CD4-positive, CD25-positive, alpha-beta regulatory T cell (primary cell): ENCODE results near the gene TAF11L2. TPM values are rescaled to one million over a fixed set of nuclear protein-coding genes. Genes with fewer than 3 reads are reported as not detected.
"Not testable (repeated sequence)": the region's sequence is repeated elsewhere in the genome, so short reads cannot be mapped to it uniquely, and the experiment has no call there.

Source experiments
- ATAC-seq, 2 donors: fragments of 150-1000 bp; cut with Tn5 transposase; one replicate each; pipeline ENCODE4 v1.10.0; 2021; ENCODE audit warnings: low read depth in 2 of 2, moderate number of reproducible peaks in 2 of 2, moderate library complexity in 1 of 2
- DNase-seq, 3 donors: peaks; one replicate each; pipeline versions ENCODE4 v3.0.0 to v3.0.0-alpha.2; 2012 to 2022; ENCODE audit warnings: mixed read lengths in 1 of 3
- H3K27ac ChIP-seq: one replicate; pipeline ENCODE4 v1.7.0; 2013; ENCODE audit warnings: mild to moderate bottlenecking, low read length; ENCODE audit not compliant: insufficient read depth, poor library complexity, severe bottlenecking
- H3K27me3 ChIP-seq: one replicate; pipeline ENCODE4 v1.7.0; 2013; ENCODE audit warnings: low read length; ENCODE audit not compliant: control insufficient read depth, insufficient read depth
- H3K36me3 ChIP-seq: one replicate; pipeline ENCODE4 v1.7.0; 2013; ENCODE audit warnings: mild to moderate bottlenecking, low read length, moderate library complexity; ENCODE audit not compliant: control insufficient read depth, insufficient read depth
- H3K4me1 ChIP-seq: 2 replicates; pipeline ENCODE4 v1.7.0; 2013; ENCODE audit warnings: mild to moderate bottlenecking, low read length; ENCODE audit not compliant: insufficient read depth, control insufficient read depth, poor library complexity, severe bottlenecking
- H3K4me3 ChIP-seq: one replicate; pipeline ENCODE4 v1.7.0; 2013; ENCODE audit warnings: low read depth, mild to moderate bottlenecking, low read length, moderate library complexity
- H3K9me3 ChIP-seq, 2 experiments: 1 replicate in 1 of 2; 2 replicates in 1 of 2; pipeline ENCODE4 v1.7.0; 2013; ENCODE audit warnings: low read length in 2 of 2, mild to moderate bottlenecking in 1 of 2, moderate library complexity in 1 of 2; ENCODE audit not compliant: control insufficient read depth in 2 of 2
- H3K27ac Mint-ChIP-seq, 3 donors: one replicate each; pipeline ENCODE4 v1.8.0; 2020 to 2022; ENCODE audit warnings: mild to moderate bottlenecking in 3 of 3, mixed read lengths in 3 of 3, moderate library complexity in 2 of 3
- H3K27me3 Mint-ChIP-seq: one replicate; pipeline ENCODE4 v1.8.0; 2022; ENCODE audit warnings: mild to moderate bottlenecking, mixed read lengths
- H3K36me3 Mint-ChIP-seq: one replicate; pipeline ENCODE4 v1.8.0; 2020; ENCODE audit warnings: mixed read lengths
- H3K4me1 Mint-ChIP-seq, 4 donors: one replicate each; pipeline ENCODE4 v1.8.0; 2020 to 2022; ENCODE audit warnings: mixed read lengths in 4 of 4, mild to moderate bottlenecking in 1 of 4
- H3K4me3 Mint-ChIP-seq, 4 donors: one replicate each; pipeline ENCODE4 v1.8.0; 2020 to 2022; ENCODE audit warnings: mild to moderate bottlenecking in 4 of 4, mixed read lengths in 4 of 4, moderate library complexity in 3 of 4
- H3K9me3 Mint-ChIP-seq, 7 donors: one replicate each; pipeline ENCODE4 v1.8.0; 2020 to 2022; ENCODE audit warnings: mixed read lengths in 7 of 7, mild to moderate bottlenecking in 3 of 7, moderate library complexity in 2 of 7
- polyA plus RNA-seq, 4 donors: library from polyadenylated mRNA; unstranded; fragments of 300-500 nt; fragmentation: Illumina TruSeq; gene quantifications; one replicate each; pipeline ENCODE4 v1.2.3, GENCODE V29; 2021
- total RNA-seq: library from RNA; stranded (reverse); gene quantifications from one replicate; pipeline ENCODE4 v1.2.3, GENCODE V29; 2022

Gene TAF11L2
- total RNA-seq (not detected), polyA plus RNA-seq (not detected)

DNA sequence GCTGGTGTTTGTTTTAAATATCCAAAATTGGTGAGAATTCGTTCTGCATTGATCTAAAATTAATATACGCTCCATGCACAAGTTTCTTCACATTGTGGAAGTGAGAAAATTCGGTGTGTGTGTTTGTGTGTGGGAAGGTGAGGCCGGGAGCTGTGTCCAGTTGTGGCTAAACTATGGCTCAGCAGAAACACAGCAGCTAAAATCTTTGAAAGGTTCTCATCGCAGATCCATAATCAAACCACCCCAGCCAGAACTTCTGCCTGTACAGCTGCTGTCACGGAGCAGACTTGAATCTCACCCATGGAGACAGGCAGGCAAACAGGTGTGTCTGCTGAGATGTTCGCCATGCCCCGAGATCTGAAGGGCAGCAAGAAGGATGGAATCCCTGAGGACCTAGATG lies at the start of gene TAF11L2:
TSS of gene TAF11L2 (plus strand) at position 301 of the 400 bp plus-strand sequence.
- not testable (repeated sequence) for H3K27me3 ChIP-seq, ATAC-seq, DNase-seq, H3K4me1 Mint-ChIP-seq, H3K27me3 Mint-ChIP-seq, H3K27ac Mint-ChIP-seq, H3K9me3 ChIP-seq, H3K4me3 Mint-ChIP-seq, H3K36me3 Mint-ChIP-seq, H3K4me3 ChIP-seq, H3K4me1 ChIP-seq, H3K36me3 ChIP-seq, H3K27ac ChIP-seq
- H3K9me3 Mint-ChIP-seq = peaks cover 0 to 14% (median 5%) of the 10 kb centered on the region in 7 donors

GRCh38 chr5:17448877-17449276 lies 49.2 kb upstream of the TAF11L2 start:
- H3K27me3 Mint-ChIP-seq = no peaks in the 10 kb centered on the region
- no peaks in the 10 kb centered on the region for H3K4me1 ChIP-seq
- ATAC-seq = no peak

DNA sequence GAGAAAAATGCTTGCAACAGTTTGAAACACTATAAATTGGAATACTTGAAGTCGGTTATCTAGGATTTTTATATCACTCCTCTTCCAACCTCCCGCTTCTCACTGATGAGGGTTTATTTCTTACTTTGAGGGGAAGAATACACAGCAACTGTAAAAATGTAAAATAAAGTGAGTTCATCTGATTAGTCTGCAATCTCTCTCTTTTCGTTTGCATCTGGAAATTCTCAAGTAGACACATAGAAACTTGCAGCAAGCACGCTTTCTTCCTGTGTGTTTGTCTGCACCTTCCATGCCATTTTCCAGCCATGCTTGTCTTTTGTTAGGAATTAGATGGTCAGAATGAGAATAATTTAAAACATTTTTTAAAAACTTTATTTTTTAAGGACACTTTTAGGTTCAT lies 45.1 kb upstream of the TAF11L2 start:
- Mint-ChIP-seq H3K36me3 (no peaks in the 10 kb centered on the region), H3K4me1 (no peaks in the 10 kb centered on the region), H3K9me3 (peaks cover 6 to 15% (median 11%) of the 10 kb centered on the region in 7 donors), H3K4me3 (no peak overlapping the region), H3K27ac (no peak overlapping the region), H3K27me3 (no peaks in the 10 kb centered on the region)
- no peaks in the 10 kb centered on the region for H3K27me3 ChIP-seq
- no peak overlapping the region for H3K27ac ChIP-seq
- no peaks in the 10 kb centered on the region for H3K4me1 ChIP-seq
- ATAC-seq (no peak), DNase-seq (no peak)
- H3K4me3 ChIP-seq = no peak overlapping the region
- H3K9me3 ChIP-seq = no peaks in the 10 kb centered on the region
- H3K36me3 ChIP-seq = no peaks in the 10 kb centered on the region

More at GRCh38 chr5:17448877-17449276, 49.2 kb upstream of the TAF11L2 start:
- Mint-ChIP-seq H3K36me3 (no peaks in the 10 kb centered on the region), H3K4me3 (no peak overlapping the region), H3K4me1 (no peaks in the 10 kb centered on the region), H3K9me3 (peaks cover 2 to 13% (median 9%) of the 10 kb centered on the region in 7 donors), H3K27ac (no peak overlapping the region)
- Histone ChIP-seq H3K4me3 (no peak overlapping the region), H3K27me3 (no peaks in the 10 kb centered on the region), H3K36me3 (no peaks in the 10 kb centered on the region), H3K27ac (no peak overlapping the region), H3K9me3 (no peaks in the 10 kb centered on the region)
- DNase-seq = no peak

DNA sequence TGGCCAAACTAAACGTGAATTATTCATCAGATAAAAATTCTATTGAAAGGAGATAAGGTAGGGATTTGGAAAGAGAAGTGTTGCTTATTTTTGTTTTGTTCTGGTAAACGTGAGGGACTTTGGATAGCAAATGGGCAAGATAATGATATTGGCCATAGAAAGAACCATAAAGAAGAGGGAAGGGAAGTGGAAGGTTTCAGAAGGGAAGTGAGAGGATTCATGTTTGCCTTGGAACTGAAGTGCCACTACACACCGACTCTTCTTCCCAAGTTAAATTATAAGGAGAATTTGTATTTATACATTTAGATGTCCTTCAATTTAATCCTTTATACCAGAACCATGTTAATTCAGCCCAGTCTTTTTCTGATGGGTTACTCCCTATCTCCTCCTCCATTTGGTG lies 42.1 kb upstream of the TAF11L2 start:
- Histone ChIP-seq H3K4me1 (no peaks in the 10 kb centered on the region), H3K27me3 (no peaks in the 10 kb centered on the region), H3K9me3 (no peaks in the 10 kb centered on the region), H3K36me3 (no peaks in the 10 kb centered on the region), H3K27ac (no peak overlapping the region), H3K4me3 (no peak overlapping the region)
- Mint-ChIP-seq H3K4me1 (no peaks in the 10 kb centered on the region), H3K9me3 (peaks cover 4 to 20% (median 11%) of the 10 kb centered on the region in 7 donors), H3K27ac (no peak overlapping the region), H3K27me3 (no peaks in the 10 kb centered on the region), H3K36me3 (no peaks in the 10 kb centered on the region), H3K4me3 (no peak overlapping the region)
- DNase-seq (no peak), ATAC-seq (no peak)

DNA sequence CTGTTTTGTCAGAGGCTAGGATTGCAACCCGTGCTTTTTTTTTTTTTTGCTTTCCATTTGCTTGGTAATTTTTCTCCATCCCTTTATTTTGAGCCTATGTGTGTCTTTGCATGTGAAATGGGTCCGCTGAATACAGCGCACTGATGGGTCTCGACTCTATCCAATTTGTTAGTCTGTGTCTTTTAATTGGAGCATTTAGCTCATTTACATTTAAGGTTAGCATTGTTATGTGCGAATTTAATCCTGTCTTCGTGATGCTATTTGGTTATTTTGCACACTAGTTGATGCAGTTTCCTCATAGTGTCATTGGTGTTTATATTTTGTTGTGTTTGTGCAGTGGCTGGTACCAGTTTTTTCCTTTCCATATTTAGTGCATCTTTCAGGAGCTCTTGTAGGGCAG lies 36.2 kb upstream of the TAF11L2 start:
- no peaks in the 10 kb centered on the region for H3K9me3 ChIP-seq
- H3K4me3 ChIP-seq = no peak overlapping the region
- no peaks in the 10 kb centered on the region for H3K4me1 Mint-ChIP-seq
- no peak overlapping the region for H3K27ac Mint-ChIP-seq
- H3K36me3 ChIP-seq = no peaks in the 10 kb centered on the region
- no peaks in the 10 kb centered on the region for H3K27me3 Mint-ChIP-seq
- ATAC-seq (no peak), DNase-seq (no peak)
- H3K36me3 Mint-ChIP-seq = no peaks in the 10 kb centered on the region
- no peaks in the 10 kb centered on the region for H3K4me1 ChIP-seq
- no peak overlapping the region for H3K4me3 Mint-ChIP-seq
- peaks cover 0 to 37% (median 20%) of the 10 kb centered on the region in 7 donors for H3K9me3 Mint-ChIP-seq
- no peak overlapping the region for H3K27ac ChIP-seq
- no peaks in the 10 kb centered on the region for H3K27me3 ChIP-seq

DNA sequence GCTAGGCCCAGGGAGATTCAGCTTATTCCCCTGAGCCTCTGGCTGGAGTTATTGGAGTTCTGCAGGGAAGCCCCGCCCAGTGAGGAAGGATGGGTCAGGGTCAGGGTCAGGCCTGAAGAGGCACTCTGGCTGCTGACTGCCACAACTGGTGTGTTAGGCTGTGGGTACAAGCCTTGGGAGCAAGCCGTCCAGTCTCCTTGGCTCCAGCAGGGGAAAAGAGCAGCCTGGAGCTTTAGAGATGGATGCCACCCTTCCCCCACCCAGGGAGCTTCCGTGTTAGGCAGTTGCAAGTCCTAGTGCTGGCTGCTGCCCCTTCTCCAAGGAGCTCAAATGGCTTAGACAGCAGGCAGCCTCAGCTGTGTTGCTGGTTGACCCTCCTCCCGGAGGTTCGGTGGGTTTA lies 34.4 kb upstream of the TAF11L2 start:
- no peak for ATAC-seq
- H3K27ac ChIP-seq = no peak overlapping the region
- H3K27me3 ChIP-seq = no peaks in the 10 kb centered on the region
- no peak overlapping the region for H3K27ac Mint-ChIP-seq
- no peaks in the 10 kb centered on the region for H3K27me3 Mint-ChIP-seq
- no peaks in the 10 kb centered on the region for H3K9me3 ChIP-seq
- H3K4me1 Mint-ChIP-seq = no peaks in the 10 kb centered on the region
- H3K4me1 ChIP-seq = no peaks in the 10 kb centered on the region
- no peaks in the 10 kb centered on the region for H3K36me3 Mint-ChIP-seq
- no peak overlapping the region for H3K4me3 Mint-ChIP-seq
- no peak for DNase-seq
- no peak overlapping the region for H3K4me3 ChIP-seq
- no peaks in the 10 kb centered on the region for H3K36me3 ChIP-seq
- peaks cover 0 to 43% (median 21%) of the 10 kb centered on the region in 7 donors for H3K9me3 Mint-ChIP-seq

DNA sequence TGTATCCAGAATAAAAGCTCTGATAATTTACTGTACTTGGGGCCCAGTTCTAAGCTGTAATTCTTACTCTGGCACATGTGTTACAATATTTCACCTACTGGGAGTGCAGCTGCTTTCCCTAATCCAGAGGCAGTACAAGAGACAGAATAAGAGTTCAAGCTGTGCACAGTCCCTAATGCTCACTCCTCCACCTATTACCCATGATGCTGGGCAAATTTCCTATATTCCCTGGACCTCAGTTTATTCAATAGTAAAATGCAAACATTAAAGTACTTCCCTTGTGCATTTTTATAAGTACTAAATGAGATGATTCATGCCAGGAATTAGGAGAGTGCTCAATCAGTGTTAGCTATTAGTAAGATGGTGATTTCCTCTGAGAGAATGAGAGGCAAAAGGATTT lies 28.0 kb upstream of the TAF11L2 start:
- Histone ChIP-seq H3K27me3 (no peaks in the 10 kb centered on the region), H3K36me3 (no peaks in the 10 kb centered on the region), H3K4me3 (no peak overlapping the region), H3K9me3 (no peaks in the 10 kb centered on the region), H3K4me1 (no peaks in the 10 kb centered on the region), H3K27ac (no peak overlapping the region)
- Mint-ChIP-seq H3K9me3 (peaks cover 3 to 21% (median 8%) of the 10 kb centered on the region in 7 donors), H3K4me3 (no peak overlapping the region), H3K27me3 (no peaks in the 10 kb centered on the region), H3K27ac (no peak overlapping the region), H3K4me1 (no peaks in the 10 kb centered on the region), H3K36me3 (no peaks in the 10 kb centered on the region)
- no peak for DNase-seq
- ATAC-seq = no peak

- not testable (repeated sequence) for H3K36me3 ChIP-seq, H3K4me3 Mint-ChIP-seq, H3K4me1 Mint-ChIP-seq, H3K27me3 ChIP-seq, DNase-seq, H3K27me3 Mint-ChIP-seq, H3K36me3 Mint-ChIP-seq, H3K27ac ChIP-seq, H3K4me3 ChIP-seq, ATAC-seq, H3K4me1 ChIP-seq, H3K9me3 ChIP-seq, H3K27ac Mint-ChIP-seq
- H3K9me3 Mint-ChIP-seq = peaks cover 1 to 17% (median 5%) of the 10 kb centered on the region in 7 donors
These were observed 23.0 kb upstream of the TAF11L2 start for GRCh38 chr5:17475064-17475463.
